Common myeloid progenitor, CD34-positive (primary cell): ENCODE data around the gene LRP6.

Source experiments
- CTCF ChIA-PET: fragments of 350-600 bp; sonication (Branson Sonifier 250); formaldehyde crosslinking; loops from one replicate; lab custom pipeline; 2021; ENCODE audit warnings: antibody characterized with exemption; lab: Charles Lee
- POLR2A ChIA-PET: fragments of 350-600 bp; sonication (Branson Sonifier 250); formaldehyde crosslinking; loops from one replicate; lab custom pipeline; 2021; ENCODE audit warnings: antibody characterized with exemption; lab: Charles Lee
- DNase-seq, 3 donors: peaks; one replicate each; pipeline versions ENCODE4 v3.0.0 to v3.0.0-alpha.2; 2013
- H3K27ac ChIP-seq, 2 experiments: 1 replicate in 1 of 2; 2 replicates in 1 of 2; pipeline ENCODE4 v1.7.0; 2013; ENCODE audit warnings: inconsistent platforms in 2 of 2, low read length in 2 of 2, mild to moderate bottlenecking in 2 of 2, low read depth in 1 of 2, moderate library complexity in 1 of 2; ENCODE audit not compliant: severe bottlenecking in 2 of 2, insufficient read depth in 1 of 2, poor library complexity in 1 of 2
- H3K27me3 ChIP-seq, 5 experiments: replicated peaks in 2 of 5; 1 replicate in 3 of 5; 2 replicates in 2 of 5; pipeline versions ENCODE4 v1.6.1 to v1.7.0; 2013; ENCODE audit warnings: low read length in 4 of 5, mild to moderate bottlenecking in 2 of 5, moderate library complexity in 2 of 5, inconsistent platforms in 1 of 5; ENCODE audit not compliant: insufficient read depth in 5 of 5, control insufficient read depth in 4 of 5
- H3K36me3 ChIP-seq, 4 experiments: 1 replicate in 2 of 4; 2 replicates in 2 of 4; pipeline versions ENCODE4 v1.6.1 to v1.7.0; 2013; ENCODE audit warnings: low read length in 3 of 4, control low read depth in 1 of 4, mild to moderate bottlenecking in 1 of 4; ENCODE audit not compliant: control insufficient read depth in 4 of 4, insufficient read depth in 4 of 4
- H3K4me1 ChIP-seq, 4 experiments: 1 replicate in 3 of 4; 2 replicates in 1 of 4; pipeline versions ENCODE4 v1.6.1 to v1.7.1; 2013; ENCODE audit warnings: low read length in 3 of 4, mild to moderate bottlenecking in 3 of 4, control low read depth in 1 of 4, inconsistent platforms in 1 of 4, moderate library complexity in 1 of 4; ENCODE audit not compliant: control insufficient read depth in 4 of 4, insufficient read depth in 4 of 4; ENCODE audit errors: control extremely low read depth in 1 of 4
- H3K4me3 ChIP-seq, 7 experiments: 1 replicate in 4 of 7; 2 replicates in 3 of 7; pipeline versions ENCODE4 v1.5.1 to v1.7.0; 2013; ENCODE audit warnings: mild to moderate bottlenecking in 7 of 7, low read length in 6 of 7, moderate library complexity in 6 of 7, inconsistent platforms in 2 of 7, low read depth in 2 of 7, control low read depth in 1 of 7; ENCODE audit not compliant: insufficient read depth in 4 of 7, control insufficient read depth in 1 of 7; ENCODE audit errors: extremely low read depth in 1 of 7
- H3K9me3 ChIP-seq, 5 experiments: 1 replicate in 4 of 5; 2 replicates in 1 of 5; pipeline versions ENCODE4 v1.6.1 to v1.7.1; 2013; ENCODE audit warnings: low read length in 4 of 5, mild to moderate bottlenecking in 2 of 5, inconsistent platforms in 1 of 5, low read depth in 1 of 5, moderate library complexity in 1 of 5; ENCODE audit not compliant: control insufficient read depth in 4 of 5, insufficient read depth in 2 of 5; ENCODE audit errors: control extremely low read depth in 1 of 5
- WGBS: methylation state at CpG from one replicate; pipeline ENCODE4 v1.1.5; 2013; ENCODE audit not compliant: insufficient coverage; 5-methylcytosine and 5-hydroxymethylcytosine counted together

The LRP6 gene

DNA sequence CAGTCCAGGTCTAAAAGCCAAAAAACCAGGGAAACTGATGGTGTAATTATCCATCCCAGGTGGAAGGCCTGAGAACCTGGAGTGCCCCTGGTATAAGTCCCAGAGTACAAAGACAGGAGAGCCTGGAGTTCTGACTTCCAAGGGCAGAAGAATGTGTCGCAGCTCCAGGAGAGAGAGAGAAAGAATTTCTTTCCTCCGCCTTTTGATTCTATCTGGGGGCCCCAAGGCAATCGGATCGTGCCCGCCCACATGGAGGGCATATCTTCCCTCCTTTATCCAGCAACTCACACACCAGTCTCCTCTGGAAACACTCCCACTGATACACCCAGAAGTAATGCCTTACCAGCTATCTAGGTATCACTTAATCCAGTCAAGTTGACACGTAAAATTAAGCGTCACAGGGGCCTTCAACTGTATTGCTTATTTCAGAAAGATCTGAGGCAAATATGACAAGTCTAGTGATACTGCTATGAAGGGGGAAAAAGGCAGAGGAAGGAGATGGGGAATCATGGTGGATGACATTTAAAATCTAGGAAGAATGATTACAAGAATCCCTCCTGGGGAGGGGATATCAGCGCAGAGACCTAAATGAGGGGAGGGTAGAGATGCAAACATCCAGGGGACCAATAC, 30.5 kb upstream of the LRP6 start:
- no peaks in the 10 kb centered on the region for H3K9me3 ChIP-seq
- H3K27me3 ChIP-seq = peaks cover 0 to 2% (median 0%) of the 10 kb centered on the region in 5 experiments
- H3K4me1 ChIP-seq = no peaks in the 10 kb centered on the region
- 100% methylated on average over 2 of the region's 8 CpGs for WGBS
- ChIA-PET POLR2A (no interaction called here), CTCF (interaction anchor here (1.1 kb wide), 1 partner anchor 30 kb away, joined by 4 read pairs; no protein-coding TSS in a partner anchor)
- no peak overlapping the region for H3K27ac ChIP-seq
- no peak for DNase-seq
- no peak overlapping the region for H3K4me3 ChIP-seq
- no peaks in the 10 kb centered on the region for H3K36me3 ChIP-seq

DNA sequence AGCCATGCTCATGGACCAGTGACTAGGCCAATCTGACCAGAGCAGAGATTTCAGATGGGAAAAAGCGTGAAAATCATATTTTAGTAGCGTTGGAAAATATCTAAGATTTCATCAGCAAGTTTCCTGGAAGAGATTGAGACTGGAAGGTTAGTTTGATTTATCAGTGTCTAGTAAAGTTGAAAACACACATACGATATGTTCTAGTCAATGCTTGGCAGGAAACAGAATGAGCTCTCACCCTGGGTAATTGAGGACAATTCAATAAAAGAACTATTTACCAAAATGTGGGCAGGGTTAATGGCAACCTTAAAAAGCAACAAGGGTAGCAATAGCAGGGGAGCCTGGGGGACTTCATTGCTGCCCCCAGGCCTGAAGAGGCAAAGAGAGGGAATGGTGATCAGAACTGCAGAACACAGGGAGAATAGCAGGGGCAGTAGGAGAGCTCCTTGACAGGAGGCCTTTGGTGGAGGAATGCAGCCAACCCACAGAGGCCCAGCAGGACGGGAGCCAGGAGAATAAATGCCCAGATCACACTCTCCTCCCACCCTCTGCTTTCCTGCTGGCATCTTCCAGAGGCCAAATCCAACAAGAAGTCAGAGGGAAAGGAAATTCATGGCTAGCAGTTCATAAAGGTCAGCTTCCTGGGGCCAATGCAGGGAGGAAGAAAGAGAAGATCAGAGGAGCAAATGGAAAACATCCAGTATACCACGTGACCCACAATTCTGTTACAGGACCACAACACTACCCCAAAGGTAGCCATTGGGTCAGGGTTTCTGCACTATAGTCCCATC, 27.6 kb upstream of the LRP6 start:
- Histone ChIP-seq H3K4me3 (no peak overlapping the region), H3K27me3 (peaks cover 0 to 2% (median 0%) of the 10 kb centered on the region in 5 experiments), H3K36me3 (no peaks in the 10 kb centered on the region), H3K9me3 (no peaks in the 10 kb centered on the region), H3K27ac (no peak overlapping the region), H3K4me1 (no peaks in the 10 kb centered on the region)
- no peak for DNase-seq
- POLR2A ChIA-PET = no interaction called here
- CTCF ChIA-PET = no interaction called here
- 91% methylated on average over 3 of the region's 5 CpGs for WGBS

DNA sequence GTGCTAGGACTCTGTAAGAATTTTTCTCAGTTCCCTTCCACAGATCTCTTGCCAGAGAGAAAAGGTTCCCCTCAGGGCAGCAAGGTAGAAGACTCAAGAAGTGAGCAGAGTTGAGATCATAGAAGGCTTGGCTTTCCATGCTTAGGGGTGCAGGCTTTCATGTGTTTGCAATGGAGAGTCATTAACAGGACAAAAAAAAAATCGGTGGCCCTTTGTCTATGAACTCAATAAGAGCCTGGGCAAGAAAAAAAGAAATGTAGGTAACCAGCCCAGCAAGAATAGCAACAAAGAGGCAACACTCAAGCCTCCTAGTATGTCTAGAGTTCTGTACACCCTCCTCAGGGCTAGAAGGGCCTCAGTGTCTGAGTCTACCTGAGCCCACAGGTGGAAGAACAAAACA, 23.4 kb upstream of the LRP6 start:
- no peaks in the 10 kb centered on the region for H3K9me3 ChIP-seq
- DNase-seq = no peak
- 92% methylated on average over 1 of the region's 1 CpG for WGBS
- ChIA-PET CTCF (no interaction called here), POLR2A (no interaction called here)
- no peak overlapping the region for H3K4me3 ChIP-seq
- H3K36me3 ChIP-seq = no peaks in the 10 kb centered on the region
- H3K27ac ChIP-seq = no peak overlapping the region
- H3K27me3 ChIP-seq = no peaks in the 10 kb centered on the region
- H3K4me1 ChIP-seq = no peaks in the 10 kb centered on the region

DNA sequence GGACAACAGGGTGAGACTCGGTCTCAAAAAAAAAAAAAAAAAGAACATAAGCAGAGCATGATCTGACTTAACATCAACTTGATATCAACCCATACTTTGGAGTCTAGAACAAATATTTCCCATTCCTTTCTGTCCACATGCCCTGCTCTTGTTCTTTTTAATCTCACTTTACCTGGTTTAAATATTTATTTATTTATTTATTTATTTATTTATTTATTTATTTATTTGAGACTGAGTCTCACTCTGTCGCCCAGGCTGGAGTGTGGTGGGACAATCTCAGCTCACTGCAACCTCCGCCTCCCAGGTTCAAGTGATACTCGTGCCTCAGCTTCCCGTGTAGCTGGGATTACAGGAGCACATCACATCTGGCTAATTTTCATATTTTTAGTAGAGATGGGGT, 19.6 kb upstream of the LRP6 start:
- H3K27ac ChIP-seq = no peak overlapping the region
- DNase-seq = no peak
- POLR2A ChIA-PET = no interaction called here
- no peak overlapping the region for H3K4me3 ChIP-seq
- CTCF ChIA-PET = interaction anchor here (0.6 kb wide), 2 partner anchors 15 to 649 kb away, joined by 3 read pairs; no protein-coding TSS in a partner anchor
- no peaks in the 10 kb centered on the region for H3K9me3 ChIP-seq
- 100% methylated on average over 4 of the region's 5 CpGs for WGBS
- no peaks in the 10 kb centered on the region for H3K36me3 ChIP-seq
- H3K27me3 ChIP-seq = peaks cover 0 to 4% (median 0%) of the 10 kb centered on the region in 5 experiments
- H3K4me1 ChIP-seq = no peaks in the 10 kb centered on the region

DNA sequence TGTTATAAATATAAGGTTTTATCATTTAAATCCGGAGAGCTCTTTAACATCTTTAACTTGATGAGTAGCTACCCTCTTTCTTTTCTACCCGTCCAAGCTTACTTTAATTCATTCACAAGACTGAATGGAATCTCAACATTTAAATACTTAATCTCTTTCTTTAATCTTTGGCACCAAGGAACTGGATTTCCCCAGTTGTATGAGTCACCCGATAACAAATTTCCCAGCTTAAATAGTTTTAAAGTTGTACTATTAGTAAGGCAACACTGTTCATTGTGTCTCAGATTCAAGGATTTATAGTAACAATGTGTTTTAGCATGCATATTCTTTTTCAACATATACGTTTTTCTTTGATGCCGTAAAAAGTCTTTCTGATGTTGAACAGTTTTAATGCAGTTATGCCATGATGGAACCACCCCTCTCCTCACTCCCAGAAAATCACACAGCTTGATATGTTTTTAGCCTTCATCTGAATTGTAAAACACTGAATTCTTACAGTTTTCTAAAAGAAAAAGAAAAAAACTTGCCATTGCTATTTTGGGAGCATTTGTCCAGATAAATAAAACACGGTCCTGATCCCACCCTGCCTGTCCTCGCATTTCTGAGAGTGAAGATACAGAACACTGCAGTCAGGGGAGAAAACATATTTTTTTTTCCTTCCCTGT, 16.0 kb upstream of the LRP6 start:
- no peaks in the 10 kb centered on the region for H3K36me3 ChIP-seq
- H3K9me3 ChIP-seq = peaks cover 0 to 6% (median 0%) of the 10 kb centered on the region in 5 experiments
- no peak for DNase-seq
- POLR2A ChIA-PET = no interaction called here
- H3K27me3 ChIP-seq = peaks cover 0 to 4% (median 0%) of the 10 kb centered on the region in 5 experiments
- H3K27ac ChIP-seq = no peak overlapping the region
- WGBS = 96% methylated on average over 3 of the region's 7 CpGs
- H3K4me1 ChIP-seq = no peaks in the 10 kb centered on the region
- CTCF ChIA-PET = no interaction called here
- H3K4me3 ChIP-seq = no peak overlapping the region

DNA sequence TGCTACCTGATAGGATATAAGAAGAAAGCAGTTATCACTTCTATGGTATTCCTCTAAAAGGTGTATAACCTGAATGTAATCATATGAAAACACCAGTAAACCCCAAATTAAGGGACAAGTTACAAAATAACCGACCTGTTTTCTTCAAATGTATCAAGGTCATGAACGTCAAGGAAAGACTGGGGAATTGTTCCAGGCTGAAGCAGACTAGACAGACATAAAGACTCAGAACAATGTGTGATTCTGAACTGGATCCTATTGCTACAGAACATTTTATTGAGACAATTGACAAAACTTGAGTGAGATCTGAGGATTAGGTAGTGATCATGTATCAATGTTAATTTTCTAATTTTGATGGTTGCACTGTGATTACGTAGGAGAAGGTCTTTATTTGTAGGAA, 15.4 kb upstream of the LRP6 start:
- DNase-seq = no peak
- Histone ChIP-seq H3K9me3 (peaks cover 0 to 11% (median 0%) of the 10 kb centered on the region in 5 experiments), H3K27me3 (peaks cover 0 to 4% (median 0%) of the 10 kb centered on the region in 5 experiments), H3K4me3 (no peak overlapping the region), H3K36me3 (no peaks in the 10 kb centered on the region), H3K27ac (no peak overlapping the region), H3K4me1 (no peaks in the 10 kb centered on the region)
- 100% methylated on average over 2 of the region's 3 CpGs for WGBS
- CTCF ChIA-PET = no interaction called here
- POLR2A ChIA-PET = no interaction called here

DNA sequence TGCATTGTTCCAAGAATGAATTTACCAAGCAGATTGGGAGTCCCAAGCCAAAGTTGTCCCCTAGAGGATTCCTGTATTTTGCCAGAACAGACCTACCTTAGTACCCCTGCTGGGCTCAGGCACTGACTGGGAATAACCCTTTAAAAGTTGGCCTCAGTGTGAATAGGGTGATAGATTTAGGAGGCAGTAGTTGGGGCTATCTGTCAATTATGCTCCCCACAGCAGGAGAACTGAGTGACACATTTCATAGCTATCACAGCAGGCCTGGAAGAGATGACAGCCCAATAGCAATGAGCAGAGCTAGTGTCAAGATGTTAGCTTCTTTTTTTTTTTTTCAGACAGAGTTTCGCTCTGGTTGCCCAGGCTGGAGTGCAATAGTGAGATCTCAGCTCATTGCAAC, 14.3 kb upstream of the LRP6 start:
- H3K9me3 ChIP-seq = peaks cover 0 to 17% (median 0%) of the 10 kb centered on the region in 5 experiments
- no peak overlapping the region for H3K4me3 ChIP-seq
- peaks cover 0 to 4% (median 0%) of the 10 kb centered on the region in 5 experiments for H3K27me3 ChIP-seq
- 86% methylated on average over 1 of the region's 1 CpG for WGBS
- POLR2A ChIA-PET = no interaction called here
- CTCF ChIA-PET = no interaction called here
- no peaks in the 10 kb centered on the region for H3K36me3 ChIP-seq
- no peak overlapping the region for H3K27ac ChIP-seq
- no peaks in the 10 kb centered on the region for H3K4me1 ChIP-seq
- no peak for DNase-seq
